Fibroblast of peridontal ligament (primary cell): Measurements from ENCODE around the gene BCAT1.
"Not testable (repeated sequence)": the region's sequence is repeated elsewhere in the genome, so short reads cannot be mapped to it uniquely, and the experiment has no call there.

Experiments
- DNase-seq: peaks from one replicate; pipeline ENCODE4 v3.0.0-alpha.2; 2010; ENCODE audit errors: extremely low read depth

Gene BCAT1

DNA sequence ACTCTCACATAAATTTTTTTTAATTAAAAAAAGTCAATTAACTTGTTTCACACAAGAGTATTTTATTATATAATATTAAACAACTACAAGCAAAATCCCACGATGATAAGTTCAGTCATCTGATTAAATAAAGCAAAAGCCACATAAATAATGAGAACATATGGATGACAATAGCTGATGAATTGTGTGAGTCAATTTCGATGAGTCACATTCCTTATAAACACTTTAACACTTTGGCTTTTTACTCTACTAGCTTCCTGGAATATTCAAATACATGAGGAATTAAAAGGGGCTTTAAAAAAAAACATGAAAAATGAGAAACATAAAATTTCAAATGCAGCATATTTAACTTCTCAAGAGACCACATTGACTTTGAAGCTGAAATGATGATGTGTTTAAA is 95.3 kb downstream of the BCAT1 start:
- DNase-seq, result peak; percentile 62

DNA sequence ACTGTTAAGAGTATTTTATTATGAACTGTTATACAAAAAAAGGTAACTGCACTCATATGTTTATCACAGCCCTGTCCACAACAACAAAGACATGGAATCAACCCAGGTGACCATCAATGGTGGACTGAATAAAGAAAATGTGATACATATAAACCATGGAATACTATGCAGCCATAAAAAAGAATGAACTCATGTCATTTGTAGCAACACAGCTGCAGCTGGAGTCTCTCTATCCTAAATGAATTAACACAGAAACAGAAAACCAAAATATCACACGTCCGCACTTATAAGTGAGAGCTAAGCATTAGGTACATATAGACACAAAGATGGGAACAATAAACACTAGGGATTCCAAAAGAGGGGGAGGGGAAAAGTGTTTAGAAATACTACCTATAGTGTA is 95.8 kb downstream of the BCAT1 start:
- no peak for DNase-seq

DNA sequence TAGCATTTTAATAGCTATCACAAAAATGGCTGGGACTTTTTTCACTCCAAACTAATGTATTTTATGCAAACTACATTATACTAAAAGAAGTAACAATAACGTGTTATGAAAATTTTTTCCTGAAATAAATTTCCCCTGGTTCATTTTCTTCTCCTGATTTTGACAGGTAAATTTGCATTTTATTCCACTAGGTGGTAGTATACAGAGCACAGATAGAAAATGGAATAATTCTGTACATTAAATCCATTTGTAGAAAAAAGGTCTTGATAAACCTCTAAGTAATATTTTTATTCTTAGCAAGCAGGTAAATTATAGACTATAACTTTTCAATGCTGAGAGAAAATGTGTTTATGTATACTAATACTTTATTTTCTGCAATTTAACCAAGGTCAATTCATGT is 96.5 kb downstream of the BCAT1 start:
- DNase-seq, result no peak

DNA sequence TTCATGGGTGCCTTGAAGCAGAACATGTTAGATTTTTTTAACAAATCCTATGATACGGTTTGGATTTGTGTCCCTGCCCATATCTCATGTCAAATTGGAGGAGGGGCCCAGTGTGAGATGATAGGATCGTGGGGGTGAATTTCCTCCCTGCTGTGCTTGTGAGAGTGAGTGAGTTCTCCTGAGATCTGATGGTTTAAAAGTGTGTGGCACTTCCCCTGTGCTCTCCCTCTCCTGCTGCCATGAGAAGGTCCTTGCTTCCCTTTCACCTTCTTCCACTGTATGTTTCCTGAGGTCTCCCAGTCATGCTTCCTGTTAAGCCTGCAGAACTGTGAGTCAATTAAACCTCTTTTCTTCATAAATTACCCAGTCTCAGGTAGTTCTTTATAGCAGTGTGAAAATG is 97.0 kb downstream of the BCAT1 start:
- DNase-seq, result not testable (repeated sequence)

DNA sequence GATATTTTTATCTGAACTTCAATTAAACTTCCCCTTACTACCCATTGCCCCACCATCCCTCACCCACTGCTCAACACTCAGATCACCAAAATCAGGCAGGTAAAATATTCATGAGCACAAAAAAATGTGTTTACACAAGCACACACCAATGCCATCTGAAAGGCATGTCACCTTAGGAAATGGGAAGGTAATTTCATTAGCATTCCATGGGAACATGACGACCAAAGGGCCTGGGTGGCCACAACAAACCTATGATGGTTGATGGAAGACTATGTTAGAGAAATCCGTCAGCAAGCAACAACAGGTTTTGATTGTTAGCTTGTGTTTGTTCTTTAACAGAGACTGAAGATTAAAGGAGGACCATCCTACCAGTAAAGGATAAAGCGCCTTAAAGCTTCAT is 97.6 kb downstream of the BCAT1 start:
- no peak for DNase-seq

DNA sequence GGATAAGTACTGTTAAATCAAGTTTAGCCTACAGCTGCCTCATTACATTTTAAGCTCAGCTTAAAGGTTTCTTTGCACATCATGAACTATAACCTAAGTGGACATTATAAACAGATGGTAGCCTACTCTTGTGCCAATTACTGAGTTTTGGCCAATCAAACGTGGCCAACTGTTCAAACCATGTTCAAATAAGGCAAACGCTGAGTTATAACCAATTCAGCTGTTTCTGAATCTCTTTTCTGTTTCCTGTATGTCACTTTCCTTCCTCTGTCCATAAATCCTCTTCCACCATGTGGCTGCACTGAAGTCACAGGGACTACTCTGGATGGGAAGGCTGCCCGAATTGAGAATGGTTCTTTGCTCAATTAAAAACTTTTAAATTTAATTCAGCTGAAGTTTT is 98.4 kb downstream of the BCAT1 start:
- no peak for DNase-seq

DNA sequence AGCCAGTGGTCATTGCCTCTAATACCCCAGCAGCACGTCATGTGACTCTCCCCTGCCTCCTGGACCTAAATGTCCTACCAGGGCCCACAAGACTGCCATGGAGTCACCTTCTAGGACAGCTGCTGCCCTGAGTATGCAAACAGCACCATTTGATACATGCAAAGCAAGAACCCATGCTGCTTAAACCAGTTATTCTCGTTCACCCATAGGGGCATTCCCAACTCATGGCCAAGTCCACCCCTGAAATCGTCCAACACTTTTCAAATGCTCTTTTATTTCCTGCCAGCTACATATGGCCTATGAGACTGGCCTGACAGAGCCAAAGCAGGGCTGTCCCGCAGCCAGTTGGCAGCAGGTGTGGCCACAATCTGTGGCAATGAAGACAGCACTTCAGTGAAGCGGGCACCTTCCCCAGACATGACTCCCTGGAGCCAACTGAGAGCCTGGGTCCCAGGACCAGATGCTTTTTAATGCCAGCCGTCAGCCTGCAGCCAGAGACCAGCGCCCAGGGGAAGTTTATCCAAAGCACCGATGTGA is 99.9 kb downstream of the BCAT1 start:
- DNase-seq, result no peak

DNA sequence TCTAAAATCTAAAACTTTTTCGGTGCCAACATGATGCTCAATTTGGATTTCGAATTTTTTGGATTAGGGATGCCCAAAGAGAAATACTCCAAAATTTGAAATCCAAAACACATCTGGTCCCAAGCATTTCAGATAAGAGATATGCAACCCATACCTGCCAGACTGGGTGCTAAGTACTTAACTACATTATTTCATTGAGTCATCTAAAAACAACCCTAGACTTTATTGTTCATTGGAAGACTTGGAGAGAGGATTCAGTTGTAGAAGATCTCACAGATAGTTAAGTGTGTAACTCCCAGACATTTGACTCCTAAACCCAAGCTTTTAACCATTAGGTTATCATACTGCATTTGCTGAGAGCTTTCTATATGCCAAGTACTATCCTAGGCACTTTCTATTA is 102.2 kb downstream of the BCAT1 start:
- DNase-seq, result no peak

DNA sequence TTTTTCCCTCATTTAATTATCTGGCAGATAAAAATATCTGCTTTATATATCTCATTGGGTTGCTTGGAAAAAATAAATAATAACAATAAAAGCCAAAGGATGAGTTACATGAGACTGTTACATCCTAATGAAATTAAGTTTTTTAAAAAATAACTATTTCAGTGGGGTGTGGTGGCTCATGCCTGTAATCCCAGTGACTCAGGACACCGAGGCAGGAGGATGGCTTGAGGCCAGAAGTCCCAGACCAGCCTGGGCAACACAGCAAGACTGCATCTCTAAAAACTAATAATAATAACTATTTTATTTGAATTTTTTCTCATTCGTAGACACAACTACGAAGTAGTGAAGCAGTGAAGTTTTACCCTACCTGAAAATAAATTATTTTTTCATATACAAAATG is 103.3 kb downstream of the BCAT1 start:
- no peak for DNase-seq

DNA sequence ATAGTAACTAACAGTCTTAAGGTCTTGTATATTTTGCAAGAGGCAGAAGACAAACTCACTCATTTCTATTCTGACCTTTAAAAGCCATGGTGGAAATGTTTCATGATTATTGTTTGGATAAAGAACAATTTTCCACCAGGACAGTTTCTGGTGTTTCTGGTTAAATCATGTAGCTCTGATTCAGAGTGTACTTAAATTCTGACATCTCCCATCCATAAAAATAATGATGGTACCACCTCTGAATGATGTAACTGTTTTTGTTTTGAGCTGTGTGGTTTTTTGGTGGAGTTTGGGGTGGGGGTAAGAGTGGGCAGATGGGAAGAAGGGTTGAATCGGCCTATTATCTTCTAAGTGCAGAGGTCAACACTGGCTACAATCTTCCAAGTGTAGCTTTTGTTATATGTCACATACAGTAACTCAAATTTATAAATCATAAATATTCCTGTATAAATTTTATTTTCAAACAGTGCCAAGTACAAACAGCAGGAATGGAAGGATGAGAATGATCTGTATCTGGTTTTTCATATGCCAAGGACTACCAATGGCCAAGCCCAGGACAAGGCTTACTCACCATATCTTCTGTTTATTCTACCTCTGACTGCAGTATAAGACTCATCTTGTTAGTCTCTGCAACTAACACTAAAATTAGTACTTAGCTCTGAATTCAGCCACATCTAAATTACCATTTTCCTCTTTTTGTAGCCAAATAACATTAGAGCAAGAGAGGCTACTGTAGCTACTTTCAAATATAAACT is 108.7 kb downstream of the BCAT1 start:
- peak; percentile 73 for DNase-seq

DNA sequence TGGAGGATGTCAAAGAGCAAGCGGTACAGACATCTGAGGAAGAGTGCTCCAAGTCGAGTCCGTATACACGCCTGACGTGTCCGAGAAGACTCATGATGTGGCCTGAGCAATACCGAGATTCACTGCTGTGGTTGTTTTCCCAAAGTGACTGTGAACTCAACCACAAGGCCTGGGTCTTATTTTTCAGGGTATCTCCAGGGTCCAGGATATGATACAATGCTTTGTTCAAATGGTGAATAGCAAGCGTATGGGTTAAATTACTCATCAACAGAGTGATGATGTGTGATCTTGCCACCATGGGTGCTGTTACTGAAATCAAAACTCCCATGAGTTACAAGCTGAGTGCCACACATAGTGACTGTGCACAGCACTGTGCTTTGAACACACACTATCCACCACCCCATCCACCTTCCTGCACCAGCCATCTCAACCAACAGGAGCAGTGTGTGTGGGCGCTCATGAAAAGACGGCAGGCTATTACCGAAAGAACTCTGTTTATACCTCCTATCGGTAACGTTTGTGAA is 109.6 kb downstream of the BCAT1 start:
- DNase-seq, result peak; percentile 55

DNA sequence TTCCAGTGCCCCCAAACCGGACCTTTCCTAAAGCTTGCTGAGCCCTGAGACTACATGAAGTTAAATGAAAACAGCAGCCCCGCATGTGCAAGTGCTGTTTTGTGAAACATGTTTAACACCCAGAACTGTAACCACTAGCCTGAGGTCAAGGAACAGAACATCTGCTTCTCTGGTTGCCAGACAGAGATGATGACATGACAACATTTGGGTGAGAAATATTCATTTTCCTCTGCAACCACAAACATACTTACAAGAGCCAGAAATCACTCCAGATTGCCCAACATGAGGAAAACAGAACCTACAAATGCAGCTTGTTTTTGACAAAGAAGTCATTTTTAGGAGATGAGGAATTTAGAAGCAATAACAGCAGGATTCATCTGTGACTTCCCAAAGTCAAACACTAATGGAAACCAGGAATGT is 110.4 kb downstream of the BCAT1 start:
- peak; percentile 98 for DNase-seq

DNA sequence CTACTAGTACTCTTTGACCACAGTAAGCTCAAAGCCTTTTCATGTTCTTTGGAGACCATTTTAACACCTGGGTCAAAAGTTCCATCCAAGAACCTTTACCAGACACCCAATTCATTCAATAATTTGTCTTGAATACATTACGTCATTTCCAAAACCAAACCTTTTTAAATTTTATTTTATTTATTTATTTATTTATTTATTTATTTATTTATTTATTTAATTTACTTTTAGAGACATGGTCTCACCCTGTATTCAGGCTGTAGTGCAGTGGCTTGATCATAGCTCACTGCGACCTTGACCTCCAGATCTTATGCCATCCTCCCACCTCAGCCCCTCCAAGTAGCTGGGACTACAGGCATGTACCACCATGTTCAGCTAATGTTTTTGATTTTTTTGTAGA is 113.5 kb downstream of the BCAT1 start:
- DNase-seq, result no peak

DNA sequence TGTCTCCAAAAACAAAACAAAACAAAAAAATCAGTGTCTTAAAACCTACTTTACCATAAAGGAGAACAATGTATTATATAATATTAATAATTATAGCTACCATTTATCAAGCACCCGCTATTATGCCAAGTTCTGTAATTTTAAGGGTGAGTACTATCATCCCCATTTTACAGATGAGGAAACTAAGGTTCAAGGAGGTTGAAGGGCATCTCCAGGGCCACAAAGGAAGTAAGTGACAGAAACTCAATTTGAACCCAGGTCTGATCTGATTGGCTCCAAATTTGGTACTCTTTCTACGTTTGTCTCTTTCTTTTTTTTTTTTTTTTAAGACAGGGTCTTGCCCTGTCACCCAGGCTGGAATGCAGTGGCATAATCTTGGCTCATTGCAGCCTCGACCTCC is 115.4 kb downstream of the BCAT1 start:
- DNase-seq, result no peak

DNA sequence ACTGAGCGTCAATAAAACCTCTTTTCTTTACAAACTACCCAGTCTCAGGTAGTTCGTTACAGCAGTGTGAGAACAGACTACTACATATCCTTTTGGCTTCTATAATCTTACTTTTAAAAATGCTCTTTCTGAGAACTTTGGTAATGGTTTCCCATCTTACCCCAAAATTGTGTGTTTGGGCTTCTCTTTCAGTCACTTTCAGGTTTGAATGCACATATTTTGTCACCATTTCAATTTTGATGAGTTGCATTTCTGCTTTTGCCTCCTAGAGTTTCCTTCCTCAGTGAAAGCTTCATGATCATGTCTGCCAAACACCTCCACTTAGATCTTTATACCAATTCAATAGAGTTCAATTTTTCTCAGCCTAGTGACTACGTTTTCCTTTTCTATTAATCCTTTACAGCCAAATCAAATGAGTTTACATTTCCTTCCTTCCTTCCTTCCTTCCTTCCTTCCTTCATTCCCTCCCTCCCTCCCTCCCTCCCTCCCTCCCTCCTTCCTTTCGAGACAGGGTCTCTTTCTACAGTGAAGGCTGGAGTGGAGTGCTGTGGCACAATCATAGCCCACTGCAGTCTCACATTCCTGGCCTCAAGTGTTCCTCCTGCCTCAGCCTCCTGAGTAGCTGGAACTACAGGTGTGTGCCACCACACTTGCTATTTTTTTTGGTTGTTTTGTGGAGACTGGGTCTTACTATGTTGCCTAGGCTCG is 124.9 kb downstream of the BCAT1 start:
- no peak for DNase-seq

DNA sequence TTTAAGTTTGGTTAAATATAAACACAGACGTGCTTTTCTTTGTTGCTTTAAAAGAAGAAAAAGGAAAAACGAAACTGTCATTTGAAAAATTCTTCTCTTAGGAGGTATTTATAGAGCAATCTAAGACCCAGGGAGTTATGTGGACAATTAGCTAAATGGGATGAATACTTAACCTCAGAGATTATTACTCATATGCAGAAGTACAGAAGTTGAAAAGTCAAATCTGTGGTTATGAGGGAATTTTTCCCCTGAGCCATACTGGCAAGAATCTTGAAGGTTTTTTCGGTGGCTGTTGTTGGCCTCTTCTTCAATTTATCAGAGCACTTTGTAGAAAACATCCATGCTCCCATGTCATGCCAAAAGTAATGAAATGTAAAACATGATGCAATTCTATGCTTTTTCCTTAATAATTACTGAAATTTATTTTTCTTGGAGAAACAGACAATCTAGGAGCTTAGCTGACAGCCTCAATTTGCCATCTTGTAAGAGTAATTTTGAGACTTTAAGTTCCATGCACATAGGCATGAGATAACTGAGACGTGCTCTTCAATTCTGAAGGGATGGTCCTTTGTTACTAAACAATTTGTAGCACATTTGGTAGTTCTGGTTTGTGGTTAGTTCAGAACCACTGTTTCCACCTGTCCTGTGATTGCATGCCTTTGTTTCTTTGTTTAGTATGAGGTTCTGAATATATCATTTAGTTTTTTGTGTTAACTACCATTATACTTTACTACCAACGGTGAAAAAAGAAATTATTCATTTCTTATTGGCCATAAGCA is 126.6 kb downstream of the BCAT1 start:
- peak; percentile 85 for DNase-seq

DNA sequence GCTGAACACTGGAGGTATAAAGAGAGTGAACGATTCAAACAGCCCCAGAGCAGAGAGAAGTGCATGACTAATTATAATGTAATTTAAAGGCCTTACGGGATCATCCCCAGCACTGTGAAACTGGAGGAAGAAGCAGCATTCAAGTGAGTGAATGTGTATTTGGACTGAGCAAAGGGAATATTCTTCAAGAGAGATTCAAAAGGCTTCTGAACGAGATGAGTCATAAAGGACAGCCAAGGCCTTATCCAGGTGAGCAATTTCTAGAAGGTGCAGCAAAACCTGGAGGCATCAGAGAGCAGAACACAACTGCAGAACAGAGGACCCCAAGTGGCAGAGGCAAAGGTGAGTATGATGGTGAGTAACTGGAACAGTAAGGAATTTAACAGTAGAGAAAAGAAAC is 127.2 kb downstream of the BCAT1 start:
- DNase-seq, result peak; percentile 35

DNA sequence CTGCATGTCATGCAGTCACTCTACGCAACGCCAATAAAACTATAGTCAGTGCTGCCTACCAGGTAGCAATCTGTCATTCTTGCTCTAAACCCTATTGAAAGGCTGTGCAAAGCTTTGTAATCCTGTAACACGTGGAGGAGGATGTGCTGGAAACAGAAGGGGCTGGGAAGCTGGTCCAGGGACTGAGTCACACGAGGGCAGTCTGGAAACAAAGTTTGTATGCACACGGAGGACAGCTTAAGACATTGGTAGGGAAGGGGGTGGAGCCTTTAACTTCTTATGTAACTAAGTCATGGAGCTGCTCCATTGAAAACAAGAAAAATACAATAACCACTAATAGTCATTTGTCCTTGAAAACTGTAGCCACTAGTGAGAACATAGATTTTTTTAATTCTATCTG is 128.0 kb downstream of the BCAT1 start:
- DNase-seq, result peak; percentile 49

DNA sequence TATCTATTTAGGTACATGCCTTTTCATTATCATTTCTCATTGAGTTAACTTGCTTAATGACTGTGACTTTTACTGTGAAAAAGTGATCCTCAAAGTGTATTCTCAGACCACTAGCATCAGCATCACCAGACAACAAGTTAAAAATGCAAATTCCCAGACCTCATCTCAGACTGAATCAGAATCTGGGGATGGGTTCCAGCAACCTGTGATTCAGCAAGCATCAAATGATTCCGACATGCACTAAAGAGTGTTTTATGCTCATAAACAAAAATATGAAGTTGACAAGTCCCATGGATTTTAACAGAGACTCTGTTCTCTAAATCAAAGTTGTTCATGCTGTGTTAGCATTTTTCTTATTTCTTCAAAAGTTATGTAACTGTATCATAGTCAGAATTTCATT is 130.6 kb downstream of the BCAT1 start:
- no peak for DNase-seq

DNA sequence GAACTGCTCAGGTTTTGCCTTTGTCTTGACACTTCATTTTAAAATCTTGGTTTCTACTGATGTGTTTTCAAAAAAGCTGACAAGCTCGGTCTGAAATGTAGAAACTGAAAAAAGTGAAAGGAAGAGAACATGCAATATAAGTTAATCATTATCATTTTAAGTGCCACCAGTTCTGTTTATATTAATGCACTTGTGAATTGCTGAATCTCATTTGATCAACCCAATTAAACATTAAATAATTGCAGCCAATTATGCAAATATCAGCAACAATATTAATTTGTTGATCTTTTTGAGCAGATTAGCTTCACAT is 133.8 kb downstream of the BCAT1 start:
- no peak for DNase-seq

DNA sequence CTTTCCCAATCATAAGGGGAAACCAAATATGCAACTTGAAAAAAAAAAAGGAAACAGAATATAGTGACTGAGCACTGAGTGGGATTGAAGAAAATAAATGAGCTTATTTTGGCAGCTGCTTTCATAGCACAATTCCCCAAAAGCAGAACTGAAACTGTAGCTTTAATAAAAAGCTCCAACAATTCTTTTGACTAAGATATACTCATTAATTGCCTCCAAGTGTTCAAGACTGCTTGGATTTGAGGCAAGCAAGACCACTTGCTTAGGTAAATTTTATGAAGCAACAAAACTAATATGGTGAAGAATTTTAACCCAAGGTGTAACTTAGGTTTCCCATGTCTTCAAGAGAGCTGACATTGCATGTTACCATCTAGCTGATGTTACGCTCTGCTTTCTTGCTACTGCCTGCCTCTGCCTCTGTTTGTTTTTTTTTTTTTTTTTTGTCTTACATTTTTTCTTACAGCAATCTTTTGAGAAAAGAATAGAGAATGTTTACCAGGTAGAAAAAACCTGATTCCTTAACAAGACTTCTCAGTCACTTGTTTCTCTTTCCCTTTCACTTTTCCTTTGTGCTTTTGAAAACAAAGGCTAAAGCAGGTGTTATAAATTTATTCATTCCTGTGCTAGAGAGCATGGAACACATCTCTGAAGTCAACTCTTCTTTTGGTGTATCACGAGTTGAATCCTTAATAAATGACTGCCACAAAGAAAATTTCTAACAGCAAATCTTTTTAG is 134.4 kb downstream of the BCAT1 start:
- DNase-seq, result no peak

DNA sequence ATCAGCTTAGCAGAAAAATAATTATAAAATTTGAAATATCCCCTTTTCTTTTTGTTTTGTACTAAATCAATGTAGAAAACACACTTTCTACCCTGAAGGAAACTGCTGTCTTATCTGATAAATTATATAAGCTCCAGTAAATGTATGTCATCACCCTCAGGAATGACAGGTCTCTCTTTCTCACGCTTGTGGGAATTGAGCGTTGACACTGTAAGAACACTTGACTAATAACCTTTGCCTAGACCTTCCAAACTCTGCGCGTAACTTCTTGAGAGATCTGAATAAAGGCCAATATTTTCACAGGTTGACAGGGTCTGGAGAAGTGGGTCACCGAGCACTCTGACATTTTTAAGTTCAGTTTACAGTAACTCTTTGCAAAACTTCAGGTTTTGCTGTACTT is 138.5 kb downstream of the BCAT1 start:
- no peak for DNase-seq
